GM19468 (cell line): ENCODE results near the gene PLA1A.

Experiments used
- ATAC-seq: cut with Tn5 transposase; IDR thresholded peaks from one replicate; pipeline ENCODE4 v1.9.1; 2021; ENCODE audit warnings: mild to moderate bottlenecking, moderate library complexity, moderate number of reproducible peaks; ENCODE audit not compliant: unreplicated experiment; ENCODE audit errors: extremely low read depth

Gene PLA1A

DNA sequence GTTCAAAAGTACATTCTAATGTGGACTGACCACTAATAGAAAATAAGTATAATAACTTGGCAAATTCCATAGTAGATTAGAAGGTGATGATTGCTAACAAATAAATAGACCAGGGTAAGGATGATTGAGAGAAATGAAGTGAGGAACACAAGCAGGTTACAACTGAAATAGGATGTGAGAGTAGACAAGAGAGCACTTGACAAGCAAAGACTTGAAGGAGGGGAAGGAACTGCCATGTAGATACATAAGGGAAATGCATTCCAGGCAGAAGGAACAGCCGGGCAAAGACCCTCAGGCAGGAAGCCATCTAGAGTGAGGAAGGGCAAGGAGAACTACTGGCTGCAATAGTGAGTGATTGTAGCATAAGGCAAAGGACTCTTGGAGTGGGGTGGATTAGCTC lies 5.0 kb downstream of the PLA1A start:
- ATAC-seq = no peak

DNA sequence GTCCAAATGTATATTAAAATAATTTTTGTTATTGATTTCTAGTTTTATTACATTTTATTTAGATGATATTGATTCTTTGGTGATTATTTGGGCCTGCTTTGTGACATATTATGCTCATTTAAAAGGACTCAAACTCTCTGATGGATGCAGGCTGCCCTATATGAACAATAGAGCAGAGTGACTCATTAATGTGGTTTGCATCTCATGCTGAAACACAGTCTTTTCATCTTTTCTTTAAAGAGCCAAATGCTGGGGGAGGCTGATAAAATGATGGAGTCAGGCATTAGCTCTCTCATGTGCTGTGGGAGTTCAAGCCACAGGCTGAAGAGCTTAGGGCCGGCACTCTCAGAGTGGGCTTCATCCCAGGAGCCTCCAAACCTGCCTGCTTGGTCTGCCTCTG lies 7.2 kb downstream of the PLA1A start:
- ATAC-seq = no peak

DNA sequence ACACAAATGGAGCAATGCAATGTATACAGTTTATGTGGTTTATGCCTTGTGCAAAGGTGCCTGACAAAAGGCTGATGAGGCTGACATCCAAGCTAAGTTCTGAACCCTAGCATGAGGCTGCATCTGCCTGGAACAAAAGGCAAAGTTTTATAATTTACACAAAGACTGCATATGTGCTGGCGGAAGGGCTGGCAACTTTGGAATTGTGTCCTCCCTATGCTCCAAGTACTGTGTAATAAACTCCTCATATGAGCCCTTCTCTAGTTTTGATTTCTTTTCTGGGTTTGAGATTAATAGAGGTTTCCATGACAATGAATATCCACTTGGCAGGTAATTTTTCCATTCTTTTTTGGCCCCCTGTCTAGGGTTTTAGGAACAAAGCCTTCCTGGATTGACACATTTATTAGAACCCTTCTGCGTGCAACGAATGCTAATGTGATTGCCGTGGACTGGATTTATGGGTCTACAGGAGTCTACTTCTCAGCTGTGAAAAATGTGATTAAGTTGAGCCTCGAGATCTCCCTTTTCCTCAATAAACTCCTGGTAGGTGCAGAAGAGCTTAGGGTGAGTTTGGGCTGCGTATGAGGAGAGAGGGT lies 10.8 kb downstream of the PLA1A start:
- ATAC-seq = no peak

DNA sequence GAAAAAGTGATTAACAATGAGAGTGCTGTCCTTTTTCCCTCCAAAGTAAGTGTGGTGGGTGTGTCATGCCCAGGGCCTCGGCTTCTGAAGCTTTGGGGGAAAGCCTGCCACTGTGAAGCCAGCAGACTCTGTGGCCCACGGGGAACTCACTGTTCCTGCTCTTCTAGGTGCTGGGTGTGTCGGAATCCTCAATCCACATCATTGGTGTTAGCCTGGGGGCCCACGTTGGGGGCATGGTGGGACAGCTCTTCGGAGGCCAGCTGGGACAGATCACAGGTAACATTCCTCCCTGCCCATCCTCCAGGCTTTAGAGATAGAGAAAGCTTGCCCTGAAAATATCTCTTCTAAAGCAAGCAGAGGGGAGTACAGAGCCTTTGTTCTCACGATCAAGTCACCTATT lies 11.6 kb downstream of the PLA1A start:
- ATAC-seq = no peak

DNA sequence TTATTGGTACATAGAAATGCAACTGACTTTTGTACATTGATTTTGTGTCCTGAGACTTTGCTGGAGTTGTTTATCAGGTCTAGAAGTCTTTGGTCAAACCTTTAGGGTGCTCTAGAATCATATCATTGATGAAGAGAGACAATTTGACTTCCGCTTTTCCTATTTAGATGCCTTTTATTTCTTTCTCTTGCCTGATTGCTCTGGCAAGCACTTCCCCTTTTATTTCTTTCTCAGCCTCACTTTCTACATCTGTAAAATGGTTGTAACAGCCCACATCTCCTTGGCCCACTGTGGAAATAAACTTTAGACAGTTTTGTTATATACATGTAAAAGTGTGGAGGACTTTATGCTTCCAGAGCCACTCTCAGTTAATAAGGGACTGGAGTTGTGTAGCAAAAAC lies 14.0 kb downstream of the PLA1A start:
- no peak for ATAC-seq

DNA sequence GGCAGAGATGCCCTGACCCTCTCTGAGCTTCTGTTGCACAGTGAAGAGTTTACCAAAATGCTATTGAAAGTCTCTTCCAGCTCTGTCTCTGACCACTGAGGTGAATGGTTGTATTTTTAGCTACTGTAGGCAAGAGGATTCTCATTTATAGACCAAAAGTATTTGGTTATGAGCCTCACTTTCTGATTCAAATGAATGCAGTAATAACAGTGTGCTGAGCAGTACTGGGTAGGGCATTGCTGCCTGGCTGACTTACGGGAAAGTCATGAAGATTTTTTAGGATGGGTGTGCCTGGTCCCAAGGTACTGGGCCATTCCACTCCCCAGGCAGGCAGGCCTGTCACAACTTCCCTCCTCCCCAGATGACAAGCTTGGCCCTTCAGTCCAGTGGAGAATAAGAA lies 15.5 kb downstream of the PLA1A start:
- ATAC-seq = no peak

DNA sequence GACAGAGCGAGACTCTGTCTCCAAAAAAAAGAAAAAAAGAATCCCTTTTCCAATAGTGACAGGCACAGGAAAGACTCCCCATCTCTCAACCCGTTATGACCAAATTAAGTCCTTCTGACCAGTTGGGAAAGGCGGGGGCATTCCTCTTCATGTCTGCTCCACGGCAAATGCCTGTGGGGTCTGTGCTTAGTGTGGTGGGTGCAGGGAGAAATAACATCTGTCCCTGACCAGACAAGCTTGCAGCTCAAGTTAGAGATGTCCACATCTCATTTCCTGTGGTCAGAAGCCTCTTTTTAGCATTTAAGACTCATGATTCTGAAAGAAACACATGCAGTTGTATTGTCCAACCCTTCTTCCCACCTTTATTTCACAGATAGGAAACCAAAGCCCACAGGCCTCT lies 16.2 kb downstream of the PLA1A start:
- no peak for ATAC-seq

DNA sequence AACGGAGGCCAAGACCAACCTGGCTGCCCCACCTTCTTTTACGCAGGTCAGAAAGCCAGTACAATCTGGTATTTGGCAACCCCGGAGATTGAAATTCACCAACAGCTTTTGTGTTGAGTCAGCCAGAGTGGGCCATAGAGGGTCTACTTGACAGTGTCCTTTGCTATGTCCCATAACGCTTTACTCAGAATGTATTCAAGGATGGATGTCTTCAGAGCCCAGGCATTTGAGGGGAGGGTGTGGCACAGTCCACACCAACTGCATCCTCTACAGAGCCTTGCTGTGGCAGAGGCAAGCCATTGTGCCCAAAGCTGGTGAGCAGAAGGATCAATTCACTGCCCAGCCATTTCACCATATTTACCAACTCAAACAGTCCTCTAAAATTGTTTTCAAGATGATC lies 18.4 kb downstream of the PLA1A start:
- ATAC-seq = no peak

DNA sequence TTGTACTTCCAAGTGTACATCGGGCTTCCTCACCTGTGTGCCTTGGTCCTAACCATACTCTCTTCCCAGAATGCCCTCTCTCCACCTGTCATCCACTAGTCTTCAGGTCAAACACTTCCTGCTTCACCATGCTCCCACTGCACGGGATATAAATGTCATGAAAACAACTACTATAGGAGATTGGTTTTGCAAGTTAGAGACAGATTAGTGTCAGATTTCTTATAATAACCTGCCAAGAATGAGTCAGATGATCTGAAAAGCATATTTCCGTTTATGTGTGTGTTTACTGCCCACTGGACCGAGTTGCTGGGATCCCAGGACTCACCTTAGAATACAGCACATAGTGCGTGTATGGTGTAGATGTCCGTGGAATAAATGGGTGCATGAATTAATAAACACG lies 21.4 kb downstream of the PLA1A start:
- no peak for ATAC-seq

DNA sequence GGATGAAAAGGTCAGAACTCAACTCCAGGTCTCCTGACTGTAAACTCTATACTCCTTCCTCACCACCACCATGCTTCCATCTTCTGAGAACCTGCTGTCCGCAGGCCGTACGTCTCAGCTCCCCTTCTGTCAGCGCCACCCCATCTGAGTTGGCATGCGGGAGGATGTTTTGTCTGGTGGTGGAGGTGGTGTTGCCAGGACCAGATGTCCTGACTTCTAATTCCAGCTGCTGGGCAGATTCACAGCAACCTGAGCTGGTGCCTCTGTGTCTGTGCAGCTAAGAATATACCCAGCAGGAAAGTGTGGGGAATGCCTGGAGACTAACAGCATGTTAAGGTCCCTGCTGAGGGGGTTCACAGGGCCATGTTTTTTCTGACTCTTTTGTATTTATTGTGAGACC lies 23.2 kb downstream of the PLA1A start:
- no peak for ATAC-seq

DNA sequence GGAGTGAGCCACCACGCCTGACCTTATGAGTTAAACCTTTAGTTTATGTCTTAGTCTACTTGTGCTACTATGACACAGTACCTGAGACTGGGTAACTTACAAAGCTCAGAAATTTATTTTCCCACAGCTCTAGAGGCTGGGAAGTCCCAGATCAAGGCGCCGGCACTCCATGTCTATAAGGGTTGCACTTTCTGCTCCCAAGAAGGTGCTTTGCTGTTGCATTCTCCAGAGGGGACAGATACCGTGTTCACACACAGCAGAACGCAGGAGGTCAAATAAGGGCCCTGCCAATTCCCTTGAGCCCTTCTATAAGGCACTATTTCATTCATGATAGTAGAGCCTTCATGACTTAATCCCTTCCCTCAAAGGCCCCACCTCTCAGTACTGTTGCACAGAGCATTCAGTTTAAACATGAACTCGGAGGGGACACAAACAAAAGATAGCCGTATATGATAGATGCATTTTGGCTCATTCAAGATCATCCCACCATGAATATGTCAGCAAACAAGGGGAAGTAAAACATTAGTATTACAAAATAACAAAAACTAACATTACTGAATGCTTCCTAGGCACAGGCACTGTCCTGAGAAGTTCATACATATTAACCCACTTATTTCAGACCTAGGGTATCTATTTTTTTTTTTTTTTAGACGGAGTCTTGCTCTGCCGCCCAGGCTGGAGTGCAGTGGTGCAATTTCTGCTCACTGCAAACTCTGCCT lies 26.5 kb downstream of the PLA1A start:
- no peak for ATAC-seq

DNA sequence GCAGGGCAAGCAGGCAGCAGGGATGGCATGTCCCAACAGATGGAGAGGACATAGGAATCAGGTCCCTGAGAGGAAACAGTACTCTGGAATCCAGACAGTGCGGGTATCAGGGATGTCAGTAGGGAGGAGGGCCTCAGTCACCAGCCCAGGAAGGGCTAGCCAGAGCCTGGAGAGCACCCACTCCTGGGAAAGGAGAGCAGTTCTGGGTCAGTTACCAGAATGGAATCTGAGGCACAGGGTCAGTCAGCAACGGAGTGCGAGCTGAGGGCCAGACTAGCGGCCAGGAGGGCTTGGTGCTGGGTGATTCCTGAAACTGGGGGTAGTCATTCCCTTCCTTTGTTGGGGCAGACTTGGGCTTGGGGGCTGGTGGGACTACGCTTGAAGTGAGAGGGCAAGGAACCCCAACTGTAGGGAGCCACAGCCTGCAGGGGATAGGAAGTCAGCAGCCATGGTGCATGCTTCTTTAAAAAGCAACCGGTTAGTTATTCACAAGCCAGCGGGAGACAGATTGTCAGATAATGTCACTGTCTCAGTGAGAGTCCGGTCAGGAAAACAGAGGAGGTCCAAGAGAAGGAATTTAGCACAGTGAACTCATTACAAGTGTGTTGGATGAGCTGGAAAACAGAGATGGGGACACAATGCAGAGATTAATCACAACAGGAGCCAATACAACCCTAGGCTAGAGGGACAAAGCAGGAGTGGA lies 27.9 kb downstream of the PLA1A start:
- ATAC-seq = no peak

DNA sequence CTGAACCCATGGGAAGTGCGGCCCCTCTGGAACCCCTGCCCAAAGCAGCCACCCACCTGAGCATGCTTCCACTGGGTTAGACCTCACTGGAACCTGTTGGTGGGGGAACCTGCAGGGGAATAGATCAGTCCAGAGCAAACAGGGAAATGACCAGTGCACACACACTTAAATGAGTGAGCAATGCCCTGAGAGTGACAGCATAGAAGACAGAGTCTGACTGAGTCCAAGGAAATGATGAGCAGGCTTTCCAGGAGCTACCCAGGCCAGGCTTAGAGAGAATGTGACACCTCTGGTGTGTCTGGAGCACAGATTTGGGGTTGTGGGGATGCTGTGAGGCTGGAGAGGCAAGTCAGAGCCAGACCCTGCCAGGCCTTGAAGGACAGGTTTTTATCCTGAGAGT lies 28.5 kb downstream of the PLA1A start:
- ATAC-seq = no peak

DNA sequence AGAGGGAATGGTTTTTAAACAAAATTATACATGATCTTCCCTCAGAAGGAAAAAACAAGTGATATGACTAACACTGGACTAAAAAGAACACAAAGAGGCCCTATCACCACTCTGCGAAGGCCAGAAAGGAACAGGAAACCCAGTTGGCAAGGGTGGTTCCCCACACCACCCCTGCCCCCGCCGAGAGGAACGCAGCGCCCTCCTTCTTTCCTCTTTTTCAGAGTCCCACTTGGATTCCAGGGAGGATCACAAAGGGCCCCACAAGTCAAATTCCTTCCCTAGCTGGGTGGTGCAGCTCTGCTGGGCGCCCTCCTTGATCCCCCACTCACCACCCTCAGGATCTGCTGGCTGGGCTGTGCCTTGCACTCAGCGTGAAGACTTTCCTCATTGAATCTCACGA lies 29.8 kb downstream of the PLA1A start:
- peak; percentile 23 for ATAC-seq

DNA sequence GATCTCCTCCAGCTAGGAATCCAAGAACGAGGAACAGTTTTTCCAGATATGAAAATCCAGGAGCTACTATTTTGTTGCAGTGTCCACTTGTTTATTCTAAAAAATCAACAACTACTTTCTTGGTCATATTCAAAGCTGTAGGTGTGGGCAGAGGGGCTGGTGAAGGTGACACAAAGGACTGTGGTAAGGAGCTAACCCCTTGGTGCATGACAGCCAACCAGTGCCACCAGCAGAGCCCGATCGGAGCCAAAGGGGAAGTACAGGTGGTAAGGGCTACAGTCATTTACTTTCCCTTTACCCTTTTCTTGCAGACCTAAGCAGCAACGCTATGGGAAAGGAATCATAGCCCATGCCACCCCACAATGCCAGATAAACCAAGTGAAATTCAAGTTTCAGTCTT lies 30.7 kb downstream of the PLA1A start:
- ATAC-seq = no peak

DNA sequence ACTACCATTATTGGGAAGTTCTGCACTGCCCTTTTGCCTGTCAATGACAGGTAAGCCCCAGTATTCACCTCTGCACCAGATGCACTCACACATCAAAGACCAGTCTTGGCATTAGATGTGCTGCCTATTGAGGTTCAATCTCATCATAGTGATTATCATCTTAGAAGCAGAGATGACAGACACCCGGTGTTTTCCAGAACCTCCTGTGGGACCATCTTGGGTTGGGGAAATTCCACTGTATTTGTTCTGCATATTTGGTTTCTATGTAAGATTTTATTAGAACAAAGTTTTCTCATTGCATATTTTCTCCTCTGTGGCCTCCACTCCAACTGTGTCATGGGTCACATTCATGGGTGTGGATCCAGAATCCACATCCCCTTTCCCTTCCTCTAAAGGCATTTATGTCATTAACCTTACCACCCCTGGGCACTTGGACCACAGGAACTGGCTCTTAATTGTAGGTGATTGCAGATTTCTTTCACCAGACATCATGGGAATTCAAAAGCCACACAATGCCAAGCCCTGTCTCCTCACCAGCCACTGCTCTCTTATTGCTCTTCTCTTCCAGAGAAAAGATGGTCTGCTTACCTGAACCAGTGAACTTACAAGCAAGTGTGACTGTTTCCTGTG lies 31.2 kb downstream of the PLA1A start:
- no peak for ATAC-seq

DNA sequence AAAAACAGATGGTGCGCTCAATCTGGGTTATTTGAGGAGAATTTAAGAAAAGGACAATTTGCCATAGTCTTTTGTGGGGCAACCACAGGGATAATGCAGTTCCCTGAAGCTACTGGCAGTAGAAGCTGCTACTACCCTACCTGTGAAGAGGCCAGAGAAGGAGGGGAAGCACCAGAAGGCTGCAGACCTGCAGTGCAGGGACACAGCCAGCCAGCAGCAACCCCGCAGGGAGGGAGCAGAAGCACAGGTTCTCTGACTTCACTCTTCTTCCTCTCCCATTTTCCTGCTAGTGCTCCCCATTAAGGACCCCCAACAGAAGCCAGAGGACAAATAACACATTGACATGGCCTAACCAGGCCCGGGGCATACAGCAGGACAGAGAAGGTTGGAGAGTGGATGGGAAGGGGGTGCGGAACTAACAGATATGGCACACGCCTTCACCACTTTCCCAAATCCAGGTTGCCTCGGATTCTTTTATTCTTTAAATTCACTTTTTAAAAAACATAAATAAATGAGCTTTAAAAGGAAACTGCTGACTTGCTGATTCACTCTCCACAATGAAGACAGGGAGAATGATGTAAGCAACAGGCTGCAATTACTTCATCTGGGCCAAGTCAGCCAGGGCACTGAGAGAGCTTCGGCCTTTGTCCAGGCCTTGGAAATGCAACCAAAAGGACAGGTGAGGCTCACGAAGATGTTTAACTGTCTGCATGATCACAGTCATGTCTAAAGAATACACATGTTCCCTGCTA lies 32.6 kb downstream of the PLA1A start:
- ATAC-seq = no peak

DNA sequence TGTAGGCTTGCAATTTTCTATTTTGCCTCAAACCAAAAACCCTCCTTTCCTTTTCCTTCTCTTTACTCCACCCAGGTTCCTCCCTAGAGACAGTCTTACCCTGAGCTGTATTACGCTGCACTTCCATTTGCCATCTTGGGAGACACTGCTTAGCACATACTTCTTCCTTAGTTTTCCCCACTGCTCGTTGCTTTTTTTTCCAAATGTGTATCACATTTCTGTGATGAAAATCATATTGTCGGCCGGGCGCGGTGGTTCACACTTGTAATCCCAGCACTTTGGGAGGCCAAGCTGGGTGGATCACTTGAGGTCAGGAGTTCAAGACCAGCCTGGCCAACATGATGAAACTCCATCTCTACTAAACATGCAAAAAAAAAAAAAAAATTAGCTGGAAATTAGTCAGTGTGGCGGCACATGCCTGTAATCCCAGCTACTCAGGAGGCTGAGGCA lies 33.2 kb downstream of the PLA1A start:
- ATAC-seq = no peak

DNA sequence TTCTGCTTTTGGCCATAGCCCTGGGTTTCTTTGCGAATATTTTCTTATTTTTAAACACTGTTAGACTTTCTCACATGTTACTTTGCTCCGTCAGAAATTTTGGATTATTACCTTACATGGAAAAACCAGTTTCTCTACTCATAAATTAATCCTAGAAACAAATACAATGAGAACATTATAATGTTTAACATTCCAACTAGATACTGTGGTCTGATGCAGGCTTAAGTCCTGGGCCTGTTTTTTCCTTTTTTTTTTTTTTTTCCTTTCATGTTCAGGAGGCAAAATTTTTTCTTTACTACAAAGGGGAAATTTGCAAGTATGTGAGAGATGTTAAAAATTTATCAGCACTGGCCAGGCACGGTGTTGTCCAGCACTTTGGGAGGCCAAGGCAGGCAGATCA lies 33.8 kb downstream of the PLA1A start:
- no peak for ATAC-seq

DNA sequence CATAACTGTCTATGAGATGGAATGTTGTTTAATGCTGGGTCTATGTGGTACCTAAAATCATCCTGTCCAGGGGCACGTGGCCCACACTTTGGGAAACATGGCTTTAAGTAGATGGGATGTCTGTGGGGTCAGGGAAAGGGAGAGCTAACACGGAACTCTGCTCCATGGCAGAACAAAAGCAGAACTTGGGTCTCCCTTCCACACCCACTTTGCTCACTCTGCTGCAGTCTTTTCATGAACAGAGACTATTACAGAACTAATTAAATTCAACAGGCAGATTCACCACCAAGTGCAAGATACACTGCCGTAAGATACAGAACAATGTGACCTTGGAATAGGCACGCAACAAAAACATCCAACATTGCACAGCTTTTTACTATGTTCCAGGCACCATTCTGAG lies 34.5 kb downstream of the PLA1A start:
- no peak for ATAC-seq

DNA sequence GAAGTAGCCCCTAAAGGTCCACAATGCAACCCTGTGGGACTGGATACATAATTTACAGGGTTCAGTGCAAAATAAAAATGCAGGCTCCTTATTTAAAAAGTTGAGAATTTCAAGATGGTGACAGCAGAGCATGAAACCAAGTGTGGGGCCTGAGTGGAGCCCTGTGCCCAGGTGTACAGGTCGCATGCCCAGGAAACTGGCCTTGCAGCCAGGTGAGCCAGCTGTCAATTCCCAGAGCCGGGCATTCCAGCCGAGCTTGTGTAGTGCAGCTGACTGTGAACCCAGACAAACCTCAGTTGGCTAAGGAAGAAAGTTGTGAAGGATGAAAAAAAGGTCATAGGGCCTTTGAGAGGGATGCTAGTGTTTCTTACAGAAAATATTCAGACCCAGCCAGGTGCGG lies 35.1 kb downstream of the PLA1A start:
- no peak for ATAC-seq
